ENCODE measurements around the gene TMC5.
"Not testable (repeated sequence)": the region's sequence is repeated elsewhere in the genome, so short reads cannot be mapped to it uniquely, and the experiment has no call there.

The TMC5 gene

GRCh38 chr16:19417640-19418039 is at the start of gene TMC5:
TSS of gene TMC5 (plus strand) at chr16:19417883. CDS start at chr16:19440039, 22,156 bp downstream.
- no peak for DNase-seq (ENCODE audit: low spot score)

GRCh38 chr16:19372541-19372940 is 45.1 kb upstream of the TMC5 start:
- DNase-seq (ENCODE audit: low spot score) = not testable (repeated sequence)

GRCh38 chr16:19374402-19374801 is 43.3 kb upstream of the TMC5 start:
- DNase-seq (ENCODE audit: low spot score) = no peak

GRCh38 chr16:19375561-19376158 is 42.0 kb upstream of the TMC5 start:
- DNase-seq (ENCODE audit: low spot score) = peak; percentile 50

GRCh38 chr16:19377864-19378263 is 39.8 kb upstream of the TMC5 start:
- DNase-seq (ENCODE audit: low spot score) = no peak

- no peak for DNase-seq (ENCODE audit: low spot score)
Measured at GRCh38 chr16:19378511-19378910, 39.2 kb upstream of the TMC5 start.

GRCh38 chr16:19379838-19380237 is 37.8 kb upstream of the TMC5 start:
- DNase-seq (ENCODE audit: low spot score) = no peak

- DNase-seq (ENCODE audit: low spot score) = no peak
Measured at GRCh38 chr16:19380328-19380727, 37.4 kb upstream of the TMC5 start.

- no peak for DNase-seq (ENCODE audit: low spot score)
Measured at GRCh38 chr16:19382084-19382801, 35.4 kb upstream of the TMC5 start.

GRCh38 chr16:19382887-19383816 is 34.5 kb upstream of the TMC5 start:
- DNase-seq (ENCODE audit: low spot score) = no peak

- no peak for DNase-seq (ENCODE audit: low spot score)
Measured at GRCh38 chr16:19384656-19385055, 33.0 kb upstream of the TMC5 start.

GRCh38 chr16:19386525-19386924 is 31.2 kb upstream of the TMC5 start:
- DNase-seq (ENCODE audit: low spot score) = no peak

GRCh38 chr16:19389246-19389645 is 28.4 kb upstream of the TMC5 start:
- DNase-seq (ENCODE audit: low spot score) = no peak

- DNase-seq (ENCODE audit: low spot score) = not testable (repeated sequence)
Measured at GRCh38 chr16:19391185-19391776, 26.4 kb upstream of the TMC5 start.

- DNase-seq (ENCODE audit: low spot score) = no peak
Measured at GRCh38 chr16:19392352-19392751, 25.3 kb upstream of the TMC5 start.

- peak; percentile 63 for DNase-seq (ENCODE audit: low spot score)
Measured at GRCh38 chr16:19393226-19394111, 24.2 kb upstream of the TMC5 start.

- not testable (repeated sequence) for DNase-seq (ENCODE audit: low spot score)
Measured at GRCh38 chr16:19395646-19396267, 21.9 kb upstream of the TMC5 start.

- DNase-seq (ENCODE audit: low spot score) = no peak
Measured at GRCh38 chr16:19396555-19397011, 21.1 kb upstream of the TMC5 start.

GRCh38 chr16:19397373-19397772 is 20.3 kb upstream of the TMC5 start:
- DNase-seq (ENCODE audit: low spot score) = not testable (repeated sequence)

- DNase-seq (ENCODE audit: low spot score) = no peak
Measured at GRCh38 chr16:19400711-19401110, 17.0 kb upstream of the TMC5 start.
